Midbrain (tissue), 1 donor: ENCODE data around the gene APP.
"Not testable (repeated sequence)": the region's sequence is repeated elsewhere in the genome, so short reads cannot be mapped to it uniquely, and the experiment has no call there.

ENCODE experiments used
- DNase-seq: peaks from one replicate; lab custom pipeline; 2025; lab: John Stamatoyannopoulos, UW

APP gene

GRCh38 chr21:26164311-26164710 lies 6.3 kb downstream of the APP start:
- DNase-seq, result no peak

- DNase-seq, result no peak
Measured at GRCh38 chr21:26162081-26162480, 8.5 kb downstream of the APP start.

GRCh38 chr21:26159869-26160268 lies 10.7 kb downstream of the APP start:
- DNase-seq, result no peak

- DNase-seq, result no peak
Measured at GRCh38 chr21:26157801-26158200, 12.8 kb downstream of the APP start.

- DNase-seq, result no peak
Measured at GRCh38 chr21:26154753-26155152, 15.8 kb downstream of the APP start.

- DNase-seq, result no peak
Measured at GRCh38 chr21:26153758-26154157, 16.8 kb downstream of the APP start.

GRCh38 chr21:26148840-26149354 lies 21.7 kb downstream of the APP start:
- no peak for DNase-seq

- no peak for DNase-seq
Measured at GRCh38 chr21:26148071-26148839, 22.3 kb downstream of the APP start.

GRCh38 chr21:26147535-26147934 lies 23.0 kb downstream of the APP start:
- no peak for DNase-seq

- DNase-seq, result no peak
Measured at GRCh38 chr21:26146681-26147080, 23.9 kb downstream of the APP start.

GRCh38 chr21:26144031-26144430 lies 26.5 kb downstream of the APP start:
- no peak for DNase-seq

- DNase-seq, result no peak
Measured at GRCh38 chr21:26142363-26142762, 28.2 kb downstream of the APP start.

GRCh38 chr21:26140926-26141325 lies 29.6 kb downstream of the APP start:
- no peak for DNase-seq

GRCh38 chr21:26140164-26140579 lies 30.4 kb downstream of the APP start:
- no peak for DNase-seq

- DNase-seq, result no peak
Measured at GRCh38 chr21:26138615-26139257, 31.8 kb downstream of the APP start.

- DNase-seq, result no peak
Measured at GRCh38 chr21:26137379-26138060, 33.0 kb downstream of the APP start.

GRCh38 chr21:26136671-26137070 lies 33.9 kb downstream of the APP start:
- DNase-seq, result no peak

GRCh38 chr21:26135520-26135919 lies 35.0 kb downstream of the APP start:
- no peak for DNase-seq

- no peak for DNase-seq
Measured at GRCh38 chr21:26131554-26131953, 39.0 kb downstream of the APP start.

GRCh38 chr21:26131053-26131452 lies 39.5 kb downstream of the APP start:
- not testable (repeated sequence) for DNase-seq

- no peak for DNase-seq
Measured at GRCh38 chr21:26130249-26130881, 40.2 kb downstream of the APP start.

GRCh38 chr21:26127918-26128317 lies 42.7 kb downstream of the APP start:
- DNase-seq, result no peak
